ENCODE measurements around the gene ONECUT2.

The ONECUT2 gene

DNA sequence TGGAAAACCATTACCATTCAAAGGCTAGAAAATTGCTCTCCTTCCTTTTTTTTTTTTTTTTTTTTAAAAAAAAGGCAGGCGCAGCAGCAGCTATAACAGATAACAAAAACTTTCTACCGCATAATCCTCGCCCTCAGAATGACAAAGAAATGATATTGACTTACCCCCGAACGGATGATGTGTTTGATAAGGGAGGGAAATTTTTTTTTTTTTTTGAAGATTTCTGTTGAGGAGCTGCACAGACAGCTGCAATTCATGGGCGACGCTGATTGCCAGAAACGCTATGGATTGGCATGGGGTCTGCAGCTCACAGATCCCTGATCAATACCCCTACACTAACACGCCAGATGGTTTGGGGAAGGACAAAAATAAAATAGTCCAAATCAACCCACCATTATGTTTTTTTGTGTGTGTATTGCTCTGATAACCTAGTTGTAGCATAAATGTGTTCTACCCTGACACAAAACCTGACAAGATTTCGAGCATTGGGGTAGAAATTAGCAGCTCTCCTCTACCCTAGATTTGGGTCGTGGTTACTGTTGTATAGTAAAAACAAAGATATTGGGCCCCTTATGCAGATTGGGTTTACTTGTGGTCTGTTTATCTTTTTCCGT, 3.6 kb upstream of the ONECUT2 start:
- H3K4me3 ChIP-seq (replicated peaks in 1 of 2; ENCODE audit: low read depth in 2 of 2, low read length in 2 of 2), result no peak overlapping the region
- DNase-seq (ENCODE audit: low read depth in 2 of 2), result no peak
- TF ChIP-seq, protein P1, sequence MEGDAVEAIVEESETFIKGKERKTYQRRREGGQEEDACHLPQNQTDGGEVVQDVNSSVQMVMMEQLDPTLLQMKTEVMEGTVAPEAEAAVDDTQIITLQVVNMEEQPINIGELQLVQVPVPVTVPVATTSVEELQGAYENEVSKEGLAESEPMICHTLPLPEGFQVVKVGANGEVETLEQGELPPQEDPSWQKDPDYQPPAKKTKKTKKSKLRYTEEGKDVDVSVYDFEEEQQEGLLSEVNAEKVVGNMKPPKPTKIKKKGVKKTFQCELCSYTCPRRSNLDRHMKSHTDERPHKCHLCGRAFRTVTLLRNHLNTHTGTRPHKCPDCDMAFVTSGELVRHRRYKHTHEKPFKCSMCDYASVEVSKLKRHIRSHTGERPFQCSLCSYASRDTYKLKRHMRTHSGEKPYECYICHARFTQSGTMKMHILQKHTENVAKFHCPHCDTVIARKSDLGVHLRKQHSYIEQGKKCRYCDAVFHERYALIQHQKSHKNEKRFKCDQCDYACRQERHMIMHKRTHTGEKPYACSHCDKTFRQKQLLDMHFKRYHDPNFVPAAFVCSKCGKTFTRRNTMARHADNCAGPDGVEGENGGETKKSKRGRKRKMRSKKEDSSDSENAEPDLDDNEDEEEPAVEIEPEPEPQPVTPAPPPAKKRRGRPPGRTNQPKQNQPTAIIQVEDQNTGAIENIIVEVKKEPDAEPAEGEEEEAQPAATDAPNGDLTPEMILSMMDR (IDR thresholded peaks at IDR 0.05; ENCODE audit: low read depth, low read length), result no peak

DNA sequence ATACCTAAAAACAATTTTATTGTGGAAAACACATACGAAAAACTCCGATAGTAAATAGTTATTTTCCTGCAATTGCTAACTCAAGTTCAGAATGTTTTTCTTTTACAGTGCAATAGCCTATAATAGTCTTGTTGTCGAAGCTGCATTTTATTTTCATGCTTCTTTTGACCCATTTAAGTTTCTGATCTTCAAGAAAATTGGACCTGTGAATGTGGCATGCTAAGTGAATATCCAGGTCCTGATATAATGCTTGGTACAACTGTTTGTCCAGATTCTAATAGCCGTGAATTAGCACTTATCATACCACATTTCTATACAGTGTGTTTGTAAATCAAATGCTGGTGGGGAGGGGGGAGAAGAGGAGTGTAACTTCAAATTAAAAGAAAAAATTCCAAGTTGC, 3.0 kb upstream of the ONECUT2 start:
- TF ChIP-seq, protein P1 (IDR thresholded peaks at IDR 0.05; ENCODE audit: low read depth, low read length), result no peak
- DNase-seq (ENCODE audit: low read depth in 2 of 2), result no peak
- H3K4me3 ChIP-seq (replicated peaks in 1 of 2; ENCODE audit: low read depth in 2 of 2, low read length in 2 of 2), result no peak overlapping the region

DNA sequence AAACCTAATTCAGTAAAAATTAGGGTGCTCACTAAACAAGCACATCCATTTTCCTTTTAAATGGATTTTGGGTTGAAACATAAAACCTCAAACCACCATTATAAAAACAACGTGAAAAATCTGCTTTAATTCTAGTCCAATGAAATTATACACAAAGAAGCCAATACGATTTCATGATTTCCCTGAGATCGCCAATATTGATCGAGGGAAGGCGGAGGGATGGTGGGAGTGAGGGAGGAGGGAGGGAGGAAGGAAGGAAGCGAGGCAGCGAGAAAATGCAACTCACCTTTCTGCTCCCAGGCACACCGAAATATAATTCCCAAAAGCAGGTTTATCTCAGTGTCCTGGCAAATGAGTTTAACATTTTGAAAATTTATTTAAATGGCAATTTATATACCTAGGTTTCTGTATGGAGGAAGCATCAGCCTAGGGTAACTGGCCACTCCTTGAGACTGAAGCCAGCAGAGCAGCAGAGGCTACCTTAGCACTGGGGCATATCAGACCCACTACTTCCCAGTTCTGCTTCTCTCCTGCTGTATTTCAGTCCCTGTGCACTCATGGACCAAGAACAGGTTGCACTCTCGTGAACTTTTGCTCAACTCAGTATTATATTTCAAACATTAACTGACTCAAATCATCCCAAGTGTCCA, 2.3 kb upstream of the ONECUT2 start:
- H3K4me3 ChIP-seq (replicated peaks in 1 of 2; ENCODE audit: low read depth in 2 of 2, low read length in 2 of 2), result no peak overlapping the region
- DNase-seq (ENCODE audit: low read depth in 2 of 2), result no peak
- TF ChIP-seq, protein P1 (IDR thresholded peaks at IDR 0.05; ENCODE audit: low read depth, low read length), result no peak

DNA sequence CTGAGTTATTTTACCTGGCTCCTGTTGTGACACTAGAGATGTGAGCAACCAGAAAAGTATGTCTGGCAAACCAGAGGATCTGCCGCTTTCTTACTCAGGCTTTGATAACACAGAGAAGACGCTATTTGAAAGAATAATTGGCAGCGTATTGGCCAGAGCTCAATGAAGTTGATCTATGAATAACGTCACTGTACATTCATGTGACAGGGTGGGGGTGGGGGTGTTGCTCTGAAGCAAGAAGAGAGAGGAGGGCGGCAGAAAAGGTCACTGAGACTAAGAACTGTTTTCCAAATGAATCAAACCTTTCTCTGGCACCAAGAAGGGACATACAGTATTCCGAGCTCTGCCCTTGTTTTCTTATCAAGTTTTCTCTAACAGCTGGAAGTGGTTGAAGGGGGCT, 1.7 kb upstream of the ONECUT2 start:
- no peak for DNase-seq (ENCODE audit: low read depth in 2 of 2)
- TF ChIP-seq, protein P1 (IDR thresholded peaks at IDR 0.05; ENCODE audit: low read depth, low read length), result no peak
- H3K4me3 ChIP-seq (replicated peaks in 1 of 2; ENCODE audit: low read depth in 2 of 2, low read length in 2 of 2), result no peak overlapping the region

DNA sequence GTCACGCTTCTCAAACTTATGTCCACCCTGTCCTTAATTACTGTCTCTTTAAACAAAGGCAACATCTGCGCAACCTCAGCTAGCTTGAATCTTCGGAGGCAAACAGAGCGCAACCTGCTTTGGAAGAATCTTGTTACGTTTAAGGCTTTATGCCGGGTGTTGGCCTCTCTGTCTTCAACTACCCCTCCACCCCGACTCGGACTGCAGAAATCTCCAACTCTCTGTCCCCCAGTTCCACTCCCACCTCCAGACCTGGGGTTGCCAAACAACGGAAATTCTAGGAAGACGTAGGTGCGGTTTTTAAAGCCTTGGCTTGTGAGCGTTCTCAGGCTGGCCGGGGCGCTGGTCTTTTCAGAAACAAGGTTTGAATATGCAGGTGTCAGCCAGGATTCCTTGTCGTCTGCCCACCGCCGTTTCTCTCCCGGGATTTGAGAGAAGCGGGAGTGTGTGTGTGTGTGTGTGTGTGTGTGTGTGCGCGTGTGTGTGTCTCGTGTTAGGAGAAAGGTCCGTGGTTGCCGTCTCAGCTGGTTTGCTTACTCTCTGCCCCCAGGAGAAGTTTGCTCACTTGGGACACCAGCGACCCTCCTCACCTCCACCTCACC, 1.1 kb upstream of the ONECUT2 start:
- DNase-seq (ENCODE audit: low read depth in 2 of 2), result no peak
- no peak overlapping the region for H3K4me3 ChIP-seq (replicated peaks in 1 of 2; ENCODE audit: low read depth in 2 of 2, low read length in 2 of 2)
- TF ChIP-seq, protein P1 (IDR thresholded peaks at IDR 0.05; ENCODE audit: low read depth, low read length), result no peak

DNA sequence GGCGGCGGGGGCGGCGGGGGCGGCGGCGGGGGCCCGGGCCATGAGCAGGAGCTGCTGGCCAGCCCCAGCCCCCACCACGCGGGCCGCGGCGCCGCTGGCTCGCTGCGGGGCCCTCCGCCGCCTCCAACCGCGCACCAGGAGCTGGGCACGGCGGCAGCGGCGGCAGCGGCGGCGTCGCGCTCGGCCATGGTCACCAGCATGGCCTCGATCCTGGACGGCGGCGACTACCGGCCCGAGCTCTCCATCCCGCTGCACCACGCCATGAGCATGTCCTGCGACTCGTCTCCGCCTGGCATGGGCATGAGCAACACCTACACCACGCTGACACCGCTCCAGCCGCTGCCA, 644 bp downstream of the ONECUT2 start:
- no peak overlapping the region for H3K4me3 ChIP-seq (replicated peaks in 1 of 2; ENCODE audit: low read depth in 2 of 2, low read length in 2 of 2)

More for the DNA sequence above, 644 bp downstream of the ONECUT2 start:
- TF ChIP-seq, protein P1 (IDR thresholded peaks at IDR 0.05; ENCODE audit: low read depth, low read length), result no peak
- DNase-seq (ENCODE audit: low read depth in 2 of 2), result no peak
